OCI-LY3 (cell line): ENCODE measurements around the gene WARS2.

Experiments
- CTCF ChIP-seq: fragments of 200-600, 300-600 bp; sonication (generic); IDR thresholded peaks from 2 replicates; pipeline ENCODE4 v1.5.1; 2014; ENCODE audit warnings: antibody characterized with exemption, low read length, low read depth
- EZH2phosphoT487 ChIP-seq: fragments of 200-600 bp; shearing (Covaris generic); IDR thresholded peaks from 2 replicates; pipeline ENCODE4 v1.6.1; 2018; ENCODE audit warnings: antibody characterized with exemption, mixed run types, low read depth

DNA sequence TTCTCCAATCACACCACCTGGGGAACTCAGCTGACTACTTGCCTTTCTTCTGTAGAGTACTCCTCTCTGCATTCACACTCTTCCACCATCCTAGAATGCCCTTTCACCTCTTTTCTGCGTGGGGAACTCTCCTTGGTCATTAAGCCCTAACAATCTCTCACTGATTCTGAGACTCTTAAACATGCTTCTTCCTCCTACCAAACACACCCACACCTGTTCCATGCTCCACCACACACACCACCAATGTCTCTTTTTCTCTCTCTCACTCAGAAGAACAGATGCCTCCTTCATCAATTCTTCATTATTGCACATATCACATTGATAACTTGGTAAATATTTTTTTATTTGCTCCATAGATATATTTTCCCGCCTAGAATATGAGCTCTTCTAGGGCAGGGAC, 53.6 kb downstream of the WARS2 start:
- TF ChIP-seq EZH2phosphoT487 (no peak), CTCF (no peak)
